ENCODE data around the gene KCNF1.

The KCNF1 gene

GRCh38 chr2:10905006-10905861, 6.5 kb upstream of the KCNF1 start:
- DNase-seq = peak in 1 of 3 experiments; percentile 39

- DNase-seq = no peak
Observed at GRCh38 chr2:10905862-10906143, 5.9 kb upstream of the KCNF1 start.

- peak in 1 of 3 experiments; percentile 34 for DNase-seq
Observed at GRCh38 chr2:10906926-10907625, 4.7 kb upstream of the KCNF1 start.

GRCh38 chr2:10908195-10908594, 3.5 kb upstream of the KCNF1 start:
- no peak for DNase-seq

GRCh38 chr2:10909050-10909995, 2.4 kb upstream of the KCNF1 start:
- peak; percentile 51 to 94 (median 79) for DNase-seq

GRCh38 chr2:10909996-10910341, 1.8 kb upstream of the KCNF1 start:
- peak in 2 of 3 experiments; percentile 79 to 94 for DNase-seq

GRCh38 chr2:10910625-10911024, 1.1 kb upstream of the KCNF1 start:
- DNase-seq = no peak

GRCh38 chr2:10912076-10912731, 470 bp downstream of the KCNF1 start:
- DNase-seq = peak in 1 of 3 experiments; percentile 90

- no peak for DNase-seq
Observed at GRCh38 chr2:10912796-10913455, 1.2 kb downstream of the KCNF1 start.

GRCh38 chr2:10913501-10914271, 2.0 kb downstream of the KCNF1 start:
- DNase-seq = no peak

GRCh38 chr2:10914272-10914693, 2.5 kb downstream of the KCNF1 start:
- DNase-seq = no peak

GRCh38 chr2:10915236-10915635, 3.5 kb downstream of the KCNF1 start:
- no peak for DNase-seq

- DNase-seq = no peak
Observed at GRCh38 chr2:10915731-10916276, 4.1 kb downstream of the KCNF1 start.

- DNase-seq = no peak
Observed at GRCh38 chr2:10916953-10917352, 5.2 kb downstream of the KCNF1 start.

GRCh38 chr2:10917927-10918326, 6.2 kb downstream of the KCNF1 start:
- no peak for DNase-seq

GRCh38 chr2:10918661-10919409, 7.1 kb downstream of the KCNF1 start:
- peak; percentile 50 to 72 (median 59) for DNase-seq

- DNase-seq = no peak
Observed at GRCh38 chr2:10919410-10919770, 7.7 kb downstream of the KCNF1 start.

- peak; percentile 89 to 98 (median 95) for DNase-seq
Observed at GRCh38 chr2:10919771-10920621, 8.3 kb downstream of the KCNF1 start.

- DNase-seq = no peak
Observed at GRCh38 chr2:10920764-10921388, 9.1 kb downstream of the KCNF1 start.

All from NCI-H1417 (cell line).